Activated CD8-positive, alpha-beta memory T cell treated with anti-CD3 and anti-CD28 coated beads, Interleukin-2, amount 50 U/mL, for 1 hour (primary cell): ENCODE measurements around the gene CNN3.

Experiments used
- DNase-seq: peaks from one replicate; pipeline ENCODE4 v3.0.0-alpha.2; 2020; ENCODE audit errors: extremely low read depth

CNN3 gene

GRCh38 chr1:94926915-94927404 lies at the start of gene CNN3:
Gene CNN3, minus strand, starts transcription at chr1:94927110. Its CDS starts 216 bp downstream, at chr1:94926894.
- no peak for DNase-seq

DNA sequence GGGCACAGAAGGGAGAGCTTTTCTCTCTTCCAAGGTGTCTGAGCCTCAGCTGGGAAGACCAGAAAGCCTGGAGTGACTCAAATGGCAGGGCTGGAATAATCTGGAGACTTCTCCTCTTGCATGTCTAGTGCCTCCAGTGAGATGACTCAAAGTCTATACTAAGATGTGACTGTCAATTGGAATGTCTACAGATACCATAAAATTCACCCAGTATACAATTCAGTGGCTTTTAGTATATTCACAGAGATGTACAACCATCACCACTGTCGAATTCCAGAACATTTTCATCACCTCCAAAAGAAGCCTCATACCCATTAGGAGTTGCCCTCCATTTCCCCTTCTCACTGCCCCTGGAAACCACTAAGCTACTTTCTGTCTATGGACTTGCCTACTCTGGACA lies 47.9 kb upstream of the CNN3 start:
- DNase-seq: no peak

DNA sequence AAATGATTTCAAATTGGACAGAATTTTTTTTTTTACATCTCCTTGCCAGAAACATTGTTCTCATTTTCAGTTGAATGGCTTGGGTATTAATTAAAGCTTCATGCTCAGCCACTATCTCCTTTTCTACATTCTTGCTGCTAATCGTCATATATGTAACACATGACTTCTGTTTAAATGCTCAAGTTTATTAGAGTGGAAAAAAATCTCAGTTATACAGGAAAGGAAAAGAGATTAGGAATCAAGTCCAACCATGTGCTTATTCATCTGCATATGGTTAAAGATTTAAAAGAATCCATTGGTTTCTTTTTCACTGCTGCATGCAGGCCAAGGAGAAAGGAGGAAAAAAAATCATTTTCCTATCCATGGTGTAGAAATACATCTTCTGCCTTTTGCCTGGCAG lies 47.3 kb upstream of the CNN3 start:
- no peak for DNase-seq

DNA sequence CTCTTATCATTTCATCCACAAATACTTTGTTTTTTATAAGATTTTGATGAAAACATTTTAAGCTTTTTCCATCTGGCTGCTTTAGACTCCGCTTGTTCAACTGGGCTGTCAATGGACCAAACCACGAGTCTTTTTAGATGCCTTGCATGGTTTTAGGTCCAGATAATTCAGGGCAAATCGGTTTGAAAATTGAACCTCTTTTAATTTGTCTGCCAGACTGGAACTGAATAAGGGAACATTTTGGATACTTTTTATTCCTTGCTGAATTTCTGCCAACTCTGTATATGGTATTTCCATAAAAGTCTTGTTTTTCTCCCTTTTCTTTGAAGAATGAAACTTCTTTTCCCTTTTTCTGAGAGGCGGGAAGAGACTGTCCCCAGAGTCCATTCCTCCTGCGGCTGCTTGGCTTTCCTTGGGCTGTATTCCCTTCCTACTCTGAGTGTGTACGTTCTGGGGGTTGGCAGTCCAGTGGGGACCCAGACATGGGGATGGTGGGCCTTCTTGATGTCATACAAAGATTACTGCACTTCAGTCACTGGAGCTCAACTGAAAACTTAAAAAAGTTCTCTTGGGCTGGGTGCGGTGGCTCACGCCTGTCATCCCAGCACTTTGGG lies 46.5 kb upstream of the CNN3 start:
- no peak for DNase-seq

DNA sequence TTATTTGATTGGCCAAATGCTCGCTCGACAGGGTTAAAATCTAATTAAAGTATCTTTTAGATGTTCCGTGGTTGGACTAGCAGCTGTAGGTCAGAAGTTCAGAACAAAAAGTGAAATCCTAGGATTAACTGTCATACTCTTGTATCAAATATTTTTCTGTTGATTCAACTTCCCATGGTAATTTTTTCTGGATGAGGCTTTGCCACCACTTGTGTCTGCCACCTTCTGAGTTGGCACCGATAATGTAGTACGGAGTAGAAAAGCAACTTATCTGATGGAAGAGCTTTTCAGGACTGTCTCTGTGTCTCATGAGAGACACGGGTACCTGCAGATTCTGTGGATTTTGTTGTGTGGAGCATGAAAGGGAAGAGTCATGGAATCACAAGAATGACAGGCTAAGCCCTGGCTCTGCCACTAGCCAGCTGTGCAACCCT lies 44.6 kb upstream of the CNN3 start:
- no peak for DNase-seq

- no peak for DNase-seq
These were observed 43.9 kb upstream of the CNN3 start for GRCh38 chr1:94970783-94971182.

GRCh38 chr1:94969137-94969536 lies 42.2 kb upstream of the CNN3 start:
- no peak for DNase-seq

GRCh38 chr1:94966033-94966432 lies 39.1 kb upstream of the CNN3 start:
- no peak for DNase-seq

DNA sequence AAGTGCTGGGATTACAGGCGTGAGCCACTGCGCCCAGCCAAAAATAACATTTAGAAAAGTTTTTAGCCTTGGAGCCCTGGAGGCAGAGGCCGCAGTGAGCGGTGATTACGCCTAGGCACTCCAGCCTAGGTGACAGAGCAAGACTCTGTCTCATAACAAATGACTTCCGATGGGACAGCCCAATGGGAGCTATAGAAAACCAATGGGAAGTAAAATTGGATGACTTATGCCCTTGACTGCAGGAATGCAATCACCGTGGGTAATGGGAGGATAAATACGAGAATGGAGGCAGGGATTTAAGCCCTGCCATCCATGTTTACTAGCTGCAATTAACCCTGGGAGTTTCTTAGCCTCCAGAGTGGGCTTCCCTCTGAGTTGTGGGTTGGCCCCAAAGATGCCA lies 37.0 kb upstream of the CNN3 start:
- DNase-seq: no peak

- DNase-seq: no peak
These were observed 35.7 kb upstream of the CNN3 start for GRCh38 chr1:94962409-94963265.

GRCh38 chr1:94961988-94962387 lies 35.1 kb upstream of the CNN3 start:
- DNase-seq: no peak

DNA sequence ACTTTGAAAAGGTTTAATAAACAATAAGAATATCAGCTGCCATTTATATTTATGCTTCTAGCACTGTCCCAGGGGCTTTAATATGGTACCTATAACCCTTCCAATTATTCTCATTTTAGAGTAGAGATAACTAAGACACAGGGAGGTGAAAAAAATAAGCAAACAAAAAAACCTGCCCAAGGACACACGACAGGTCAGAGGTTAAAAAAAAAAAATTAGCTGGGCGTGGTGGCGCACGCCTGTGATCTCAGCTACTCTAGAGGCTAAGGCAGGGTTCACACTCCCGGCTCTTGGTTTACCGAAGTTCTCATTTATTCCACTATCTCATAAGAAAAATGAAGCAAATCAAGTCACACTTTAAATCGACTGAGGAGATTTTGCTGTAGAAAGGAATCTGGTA lies 34.7 kb upstream of the CNN3 start:
- DNase-seq: no peak

DNA sequence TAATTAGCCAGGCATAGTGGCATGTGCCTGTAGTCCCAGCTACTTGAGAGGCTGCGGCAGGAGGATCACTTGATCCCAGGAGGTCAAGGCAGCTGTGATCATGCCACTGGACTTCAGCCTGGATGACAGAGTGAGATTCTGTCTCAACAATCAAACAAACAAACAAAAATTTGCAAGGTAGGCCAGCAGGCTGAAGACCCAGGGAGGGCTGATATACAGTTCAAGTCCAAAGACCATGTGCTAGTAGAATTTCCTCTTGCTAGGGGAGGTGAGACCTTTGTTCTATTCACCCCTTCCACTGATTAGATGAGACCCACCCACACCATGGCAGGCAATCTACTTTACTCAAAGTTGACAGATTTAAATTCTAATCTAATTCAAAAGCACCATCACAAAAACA lies 31.2 kb upstream of the CNN3 start:
- no peak for DNase-seq

DNA sequence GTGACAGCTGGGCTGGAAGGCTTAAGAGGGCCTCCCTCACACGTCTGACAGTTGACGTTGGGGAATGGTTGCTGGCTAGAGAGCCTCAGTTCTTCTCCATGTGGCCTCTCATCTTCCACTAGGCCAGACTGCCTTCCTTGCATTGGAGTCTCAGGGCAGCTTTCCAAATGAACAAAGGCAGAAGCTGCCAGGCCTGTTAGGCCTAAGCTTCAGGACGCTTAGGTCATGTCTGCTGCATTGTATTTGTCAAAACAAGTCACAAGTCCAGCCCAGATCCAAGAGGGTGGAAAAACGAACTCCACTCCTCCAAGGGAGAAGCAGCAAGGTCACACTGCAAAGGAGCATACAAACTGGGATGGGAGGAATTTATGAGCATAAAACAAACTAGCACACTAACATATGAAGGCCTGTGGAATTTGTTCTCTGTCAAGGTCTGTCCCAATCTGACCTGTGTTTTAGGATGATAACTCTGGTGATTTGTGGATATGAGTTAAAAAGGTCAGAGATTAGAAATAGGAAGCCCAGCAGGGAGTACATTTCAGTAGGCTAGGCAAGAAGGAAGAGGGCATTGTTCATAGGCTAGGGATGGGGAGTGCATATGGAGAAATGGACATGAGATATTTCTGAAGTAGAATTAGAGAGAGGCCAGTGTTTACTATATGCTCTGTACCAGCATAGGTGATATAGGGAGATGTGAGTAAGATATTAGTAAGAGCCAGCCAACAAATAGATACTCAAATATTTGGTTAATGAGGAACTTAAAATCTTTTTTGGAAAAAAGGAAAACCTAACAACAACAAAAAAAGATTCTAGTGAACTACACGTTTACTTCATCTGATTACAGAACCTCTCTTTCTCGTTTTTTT lies 29.1 kb upstream of the CNN3 start:
- no peak for DNase-seq

DNA sequence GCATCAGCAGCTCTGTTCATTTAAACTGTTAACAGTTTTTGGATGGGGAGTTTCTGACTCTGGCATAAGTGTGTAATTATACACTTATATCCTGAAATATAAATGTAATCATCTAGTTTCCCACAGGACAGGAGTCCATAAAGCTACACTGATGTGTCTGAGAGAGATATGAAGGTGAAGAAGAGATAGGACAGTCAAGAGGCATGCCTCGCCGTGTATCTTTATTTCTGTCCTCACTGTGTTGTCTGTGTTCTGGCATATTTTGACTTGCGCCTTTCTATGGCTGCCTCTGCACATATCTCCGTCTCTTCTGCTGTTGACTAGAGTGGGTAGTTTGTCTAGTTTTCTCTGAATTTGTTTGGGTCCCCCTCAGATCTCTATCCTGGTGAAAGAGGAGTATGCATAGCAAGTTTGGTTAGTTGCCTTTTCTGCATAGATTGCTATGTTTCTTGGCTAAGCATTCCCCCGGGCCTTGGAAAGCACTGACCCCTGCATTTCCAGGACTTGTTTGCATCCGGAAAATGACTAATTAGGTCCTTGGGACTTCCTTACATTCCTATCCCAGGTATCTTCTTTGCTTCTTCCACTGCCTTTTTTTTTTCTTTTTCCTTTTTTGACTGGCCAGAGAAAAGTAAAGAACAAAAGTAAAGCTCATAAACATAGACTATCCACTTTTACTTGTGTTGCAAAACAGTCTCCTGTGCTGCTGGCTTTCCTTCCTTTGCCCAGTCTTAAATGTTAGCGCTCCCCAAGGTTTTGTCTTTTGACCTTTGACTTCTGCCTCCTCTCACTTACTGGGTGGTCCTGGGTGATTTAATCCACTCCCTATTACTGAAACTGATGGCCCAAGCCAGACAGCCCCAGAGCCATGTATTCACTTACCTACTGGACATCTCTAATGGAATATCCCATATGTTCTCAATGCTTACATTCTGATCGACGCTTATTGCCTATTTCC lies 27.6 kb upstream of the CNN3 start:
- DNase-seq: no peak

GRCh38 chr1:94953746-94954145 lies 26.8 kb upstream of the CNN3 start:
- no peak for DNase-seq

GRCh38 chr1:94953107-94953506 lies 26.2 kb upstream of the CNN3 start:
- DNase-seq: no peak

- no peak for DNase-seq
These were observed 25.6 kb upstream of the CNN3 start for GRCh38 chr1:94952539-94952938.

DNA sequence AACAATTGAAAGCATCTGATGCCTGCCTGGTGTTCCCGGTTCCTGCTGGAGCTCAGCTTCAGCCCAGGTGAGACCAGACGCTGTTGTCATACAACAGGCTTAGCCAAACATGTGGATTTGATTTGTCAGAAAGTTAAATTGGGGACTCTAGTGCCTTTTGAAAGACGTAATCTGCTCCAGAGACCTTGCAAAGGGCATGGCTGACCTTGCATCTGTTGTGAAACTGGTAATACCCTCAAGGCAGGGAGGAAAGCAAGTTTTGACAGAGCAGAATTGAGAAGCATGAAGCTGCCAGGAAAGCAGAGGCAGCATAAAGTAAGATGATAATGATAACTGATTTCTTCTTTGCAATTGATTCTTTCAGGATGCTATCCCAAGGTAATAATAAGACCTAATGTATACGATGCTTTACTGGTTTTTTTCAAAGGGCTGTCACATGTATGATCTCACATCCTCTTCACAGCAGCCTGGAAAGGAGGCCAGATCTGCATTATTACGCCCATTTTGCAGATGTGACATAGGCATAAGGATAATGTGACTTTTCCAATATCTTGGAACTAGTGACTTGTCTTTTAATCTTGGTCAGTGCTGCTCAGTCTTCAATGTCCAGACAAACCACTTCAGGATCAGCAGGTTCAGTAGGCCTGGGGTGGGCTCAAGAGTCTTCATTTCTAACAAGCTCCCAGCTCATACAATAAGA lies 24.7 kb upstream of the CNN3 start:
- DNase-seq: no peak

GRCh38 chr1:94951046-94951445 lies 24.1 kb upstream of the CNN3 start:
- DNase-seq: no peak
